ENCODE data around the gene C2CD2. TPM values are rescaled to one million over a fixed set of nuclear protein-coding genes. Genes with fewer than 3 reads are reported as not detected.

The C2CD2 gene
- total RNA-seq, 4 donors from 2014 or later: 6.7 to 22.3 (median 17.3) TPM

DNA sequence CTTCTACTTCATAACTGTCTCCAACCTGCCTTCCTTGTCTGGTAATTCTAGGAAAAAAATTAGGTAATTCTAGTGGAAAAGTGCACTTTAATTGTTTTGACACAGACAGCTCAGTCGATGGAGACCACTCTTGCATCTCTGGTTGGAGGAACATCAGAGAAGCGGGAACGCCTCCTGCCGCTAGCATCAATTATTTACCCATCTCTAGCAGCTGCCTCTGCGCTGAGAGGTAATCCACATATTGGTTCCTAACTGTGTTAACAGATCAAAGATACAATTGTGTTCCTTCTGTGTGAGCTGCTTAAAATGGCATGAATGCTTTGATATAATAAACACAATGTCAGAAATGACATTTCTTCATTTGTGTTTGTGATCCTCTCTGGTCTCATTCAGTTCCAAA is 33.3 kb downstream of the C2CD2 start:
- Histone ChIP-seq H3K4me3 (no peak overlapping the region), H3K9me3 (no peaks in the 10 kb centered on the region), H3K27me3 (no peaks in the 10 kb centered on the region), H3K27ac (no peak overlapping the region), H3K36me3 (peaks cover 0 to 22% (median 0%) of the 10 kb centered on the region in 3 donors), H3K4me1 (peaks cover 0 to 9% (median 8%) of the 10 kb centered on the region in 4 donors)
- TF ChIP-seq, protein P1, sequence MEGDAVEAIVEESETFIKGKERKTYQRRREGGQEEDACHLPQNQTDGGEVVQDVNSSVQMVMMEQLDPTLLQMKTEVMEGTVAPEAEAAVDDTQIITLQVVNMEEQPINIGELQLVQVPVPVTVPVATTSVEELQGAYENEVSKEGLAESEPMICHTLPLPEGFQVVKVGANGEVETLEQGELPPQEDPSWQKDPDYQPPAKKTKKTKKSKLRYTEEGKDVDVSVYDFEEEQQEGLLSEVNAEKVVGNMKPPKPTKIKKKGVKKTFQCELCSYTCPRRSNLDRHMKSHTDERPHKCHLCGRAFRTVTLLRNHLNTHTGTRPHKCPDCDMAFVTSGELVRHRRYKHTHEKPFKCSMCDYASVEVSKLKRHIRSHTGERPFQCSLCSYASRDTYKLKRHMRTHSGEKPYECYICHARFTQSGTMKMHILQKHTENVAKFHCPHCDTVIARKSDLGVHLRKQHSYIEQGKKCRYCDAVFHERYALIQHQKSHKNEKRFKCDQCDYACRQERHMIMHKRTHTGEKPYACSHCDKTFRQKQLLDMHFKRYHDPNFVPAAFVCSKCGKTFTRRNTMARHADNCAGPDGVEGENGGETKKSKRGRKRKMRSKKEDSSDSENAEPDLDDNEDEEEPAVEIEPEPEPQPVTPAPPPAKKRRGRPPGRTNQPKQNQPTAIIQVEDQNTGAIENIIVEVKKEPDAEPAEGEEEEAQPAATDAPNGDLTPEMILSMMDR (IDR thresholded peaks at IDR 0.05): no peak
- no peak for DNase-seq

DNA sequence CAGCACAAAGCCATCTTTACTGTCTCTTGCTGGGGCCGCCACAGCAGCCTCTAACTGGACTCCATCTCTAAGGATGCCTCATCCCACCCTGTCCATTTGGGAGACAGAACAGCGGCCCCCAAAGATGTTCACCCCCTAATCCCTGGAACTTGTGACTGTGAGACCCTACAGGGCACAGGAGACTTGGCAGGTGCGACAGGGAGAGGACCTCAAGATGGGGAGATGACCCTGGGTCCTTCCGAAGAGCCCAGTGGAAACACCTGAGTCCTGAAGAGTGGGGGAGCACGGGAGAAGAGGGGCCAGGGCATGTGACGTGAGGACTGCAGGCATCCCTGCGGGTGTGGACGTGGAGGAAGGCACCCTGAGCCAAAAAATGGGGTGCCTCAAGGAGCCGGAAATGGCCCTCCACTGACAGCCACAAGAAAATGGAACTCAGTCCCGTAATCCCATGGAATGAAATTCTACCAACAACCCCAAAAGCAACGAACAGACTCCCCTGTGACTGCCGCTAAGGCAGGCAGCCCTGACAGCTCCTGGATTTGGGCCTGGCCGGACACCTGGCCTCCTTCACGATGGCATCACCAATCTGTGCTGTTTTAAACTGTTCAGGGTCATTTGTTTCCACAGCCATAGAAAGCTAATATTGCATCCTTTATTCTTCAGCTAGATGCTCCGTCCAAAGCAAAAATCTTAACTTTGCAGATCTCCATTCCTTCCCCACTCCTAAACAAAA is 34.0 kb downstream of the C2CD2 start:
- H3K27ac ChIP-seq: no peak overlapping the region

DNA sequence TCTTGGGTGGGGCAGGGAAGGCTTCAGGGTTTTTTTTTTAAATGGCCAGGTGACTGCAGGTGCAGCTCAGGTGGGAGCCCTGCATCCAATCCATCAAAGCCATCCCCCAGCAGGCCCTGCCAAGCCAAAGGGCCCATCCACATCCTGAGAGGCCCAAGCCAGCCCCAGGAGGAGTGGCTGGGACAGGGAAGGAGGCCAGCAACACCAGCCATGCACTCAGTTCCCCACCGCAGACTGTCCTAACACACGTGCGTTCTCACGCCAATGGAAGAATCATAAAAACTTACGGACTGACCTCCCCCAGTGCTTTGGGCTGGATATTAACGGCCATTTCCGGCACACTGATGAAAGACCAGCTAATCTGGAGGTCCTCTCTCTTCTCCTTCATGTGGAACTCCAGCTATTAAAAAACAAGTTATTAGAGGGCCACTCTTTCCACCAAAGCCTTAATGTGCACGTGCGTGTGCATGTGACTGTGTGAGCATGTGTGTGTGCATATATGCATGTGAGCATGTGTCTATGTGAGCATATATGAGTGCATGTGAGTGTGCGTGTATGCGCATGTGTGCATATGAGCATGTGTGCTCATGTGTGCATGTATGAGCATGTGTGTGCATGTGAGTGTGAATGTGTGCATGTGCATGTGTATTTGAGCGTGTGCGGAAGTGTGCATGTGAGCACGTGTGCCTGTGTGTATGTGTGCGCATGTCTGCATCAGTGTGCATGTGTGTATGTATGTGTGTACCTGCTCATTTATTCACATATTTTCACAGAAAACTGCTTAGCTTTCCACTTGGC is 35.1 kb downstream of the C2CD2 start:
- Histone ChIP-seq H3K4me1 (peaks cover 0 to 5% (median 0%) of the 10 kb centered on the region in 4 donors), H3K4me3 (no peak overlapping the region), H3K9me3 (no peaks in the 10 kb centered on the region), H3K27me3 (no peaks in the 10 kb centered on the region), H3K36me3 (peaks cover 0 to 33% (median 0%) of the 10 kb centered on the region in 3 donors), H3K27ac (no peak overlapping the region)
- TF ChIP-seq, protein P1 (IDR thresholded peaks at IDR 0.05): no peak
- TF ChIP-seq POLR2A (IDR thresholded peaks at IDR 0.05): no peak
- DNase-seq: no peak

More for the DNA sequence above, 34.0 kb downstream of the C2CD2 start:
- peaks cover 0 to 5% (median 2%) of the 10 kb centered on the region in 4 donors for H3K4me1 ChIP-seq
- no peaks in the 10 kb centered on the region for H3K9me3 ChIP-seq
- H3K27me3 ChIP-seq: no peaks in the 10 kb centered on the region
- H3K4me3 ChIP-seq: no peak overlapping the region
- TF ChIP-seq, protein P1 (IDR thresholded peaks at IDR 0.05): no peak
- no peak for TF ChIP-seq POLR2A (IDR thresholded peaks at IDR 0.05)
- H3K36me3 ChIP-seq: peaks cover 0 to 23% (median 0%) of the 10 kb centered on the region in 3 donors
- DNase-seq: no peak

DNA sequence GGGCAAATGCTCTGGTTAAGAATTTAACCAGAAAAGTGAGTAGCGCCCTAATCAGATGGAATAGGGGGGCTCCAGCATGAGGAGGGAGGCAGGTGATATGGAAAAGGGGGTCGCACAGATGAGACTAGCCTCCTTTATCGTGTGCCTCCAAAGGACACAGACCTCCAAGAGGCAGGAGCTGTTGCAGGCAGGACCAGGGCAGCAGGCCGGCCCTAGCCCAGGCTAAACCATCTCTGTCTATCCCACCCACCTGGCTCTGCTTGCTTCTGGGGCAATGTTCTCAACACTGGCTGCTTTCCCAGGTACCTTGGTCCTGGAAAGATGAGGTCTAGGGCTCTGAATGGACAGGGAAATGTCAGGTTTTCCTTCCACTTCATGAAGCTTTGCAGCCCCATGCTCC is 36.3 kb downstream of the C2CD2 start:
- TF ChIP-seq, protein P1 (IDR thresholded peaks at IDR 0.05): no peak
- TF ChIP-seq POLR2A (IDR thresholded peaks at IDR 0.05): no peak
- H3K4me3 ChIP-seq: no peak overlapping the region
- H3K36me3 ChIP-seq: peaks cover 0 to 44% (median 0%) of the 10 kb centered on the region in 3 donors
- H3K27ac ChIP-seq: no peak overlapping the region
- H3K27me3 ChIP-seq: no peaks in the 10 kb centered on the region
- H3K9me3 ChIP-seq: no peaks in the 10 kb centered on the region
- no peaks in the 10 kb centered on the region for H3K4me1 ChIP-seq
- DNase-seq: no peak

DNA sequence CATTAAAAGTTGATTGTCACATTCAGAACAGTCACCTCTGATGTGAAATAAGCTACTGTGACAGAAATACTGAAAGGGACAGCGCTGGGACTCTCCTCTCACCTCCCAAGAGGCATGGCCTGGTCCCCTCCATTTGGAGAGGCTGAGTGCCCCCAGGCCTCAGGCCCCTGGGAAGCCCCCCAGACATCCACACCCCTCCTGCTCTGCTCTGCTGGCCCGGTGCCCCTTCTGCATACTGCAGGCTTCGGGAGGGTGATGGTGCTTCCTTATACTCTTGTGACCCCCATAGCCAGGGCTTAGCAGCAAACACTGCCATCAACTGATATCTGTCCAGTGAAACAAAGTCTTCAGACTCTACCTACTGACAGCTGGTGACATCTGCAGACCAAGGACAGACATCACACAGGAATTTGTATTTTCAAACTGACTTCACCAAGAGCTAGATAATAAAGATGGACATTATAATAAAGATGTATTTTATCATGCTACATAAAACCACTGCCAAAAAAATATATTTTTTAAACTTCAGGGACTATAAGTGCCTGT is 36.9 kb downstream of the C2CD2 start:
- Histone ChIP-seq H3K27me3 (no peaks in the 10 kb centered on the region), H3K36me3 (peaks cover 0 to 48% (median 0%) of the 10 kb centered on the region in 3 donors), H3K4me3 (no peak overlapping the region), H3K27ac (no peak overlapping the region), H3K9me3 (no peaks in the 10 kb centered on the region), H3K4me1 (no peaks in the 10 kb centered on the region)
- DNase-seq: no peak
- TF ChIP-seq, protein P1 (IDR thresholded peaks at IDR 0.05): no peak
- TF ChIP-seq POLR2A (IDR thresholded peaks at IDR 0.05): no peak

Data from Peyer's patch (tissue), 4 donors.